HepG2 (cell line): ENCODE results near the gene PLK3. TPM values are rescaled to one million over a fixed set of nuclear protein-coding genes. Genes with fewer than 3 reads are reported as not detected.

Experiments used
- CREBL2 ChIP-seq: sonication (generic); formaldehyde crosslinking; IDR thresholded peaks from 2 replicates; pipeline ENCODE4 v1.8.1; 2023; ENCODE audit warnings: missing genetic modification reagents, mild to moderate bottlenecking, borderline replicate concordance
- HNF4G ChIP-seq, 2 experiments: sonication (generic) in 1 of 2; formaldehyde crosslinking in 1 of 2; IDR thresholded peaks; 2 replicates each; pipeline versions ENCODE4 v1.4.0 to v1.6.1; 2011 to 2020; ENCODE audit warnings: borderline replicate concordance in 2 of 2, low read depth in 2 of 2, mild to moderate bottlenecking in 2 of 2, low read length in 1 of 2, missing genetic modification reagents in 1 of 2, moderate library complexity in 1 of 2
- HOXA9 ChIP-seq: sonication (generic); formaldehyde crosslinking; IDR thresholded peaks from 2 replicates; pipeline ENCODE4 v1.8.1; 2022; ENCODE audit warnings: missing genetic modification reagents, mild to moderate bottlenecking, moderate library complexity, borderline replicate concordance
- KLF6 ChIP-seq: IDR thresholded peaks from 2 replicates; pipeline ENCODE4 v1.8.0; 2016; ENCODE audit warnings: missing biosample characterization, missing genetic modification reagents
- MAFG ChIP-seq: sonication (generic); formaldehyde crosslinking; IDR thresholded peaks from 2 replicates; pipeline ENCODE4 v1.5.1; 2020; ENCODE audit warnings: mild to moderate bottlenecking, missing genetic modification reagents
- MAZ ChIP-seq, 2 experiments: sonication (generic) in 1 of 2; formaldehyde crosslinking in 1 of 2; IDR thresholded peaks; 2 replicates each; pipeline versions ENCODE4 v1.5.0 to v1.6.1; 2012 to 2020; ENCODE audit warnings: low read depth in 2 of 2, mild to moderate bottlenecking in 2 of 2, borderline replicate concordance in 1 of 2, improper control_type of control experiment in 1 of 2, low read length in 1 of 2, missing genetic modification reagents in 1 of 2, moderate library complexity in 1 of 2
- RFX1 ChIP-seq: fragments of 450-650 bp; IDR thresholded peaks from 2 replicates; pipeline ENCODE4 v1.6.1; 2017
- RNF219 ChIP-seq: sonication (generic); formaldehyde crosslinking; IDR thresholded peaks from 2 replicates; pipeline ENCODE4 v1.5.0; 2020; ENCODE audit warnings: mild to moderate bottlenecking, missing genetic modification reagents
- ZFP41 ChIP-seq: sonication (generic); formaldehyde crosslinking; IDR thresholded peaks from 2 replicates; pipeline ENCODE4 v1.4.0; 2020; ENCODE audit warnings: mild to moderate bottlenecking, missing genetic modification reagents, borderline replicate concordance
- ZNF256 ChIP-seq: sonication (generic); formaldehyde crosslinking; conservative IDR thresholded peaks from 2 replicates; pipeline ENCODE4 v1.4.0; 2020; ENCODE audit warnings: missing genetic modification reagents
- ZNF619 ChIP-seq: sonication (generic); formaldehyde crosslinking; IDR thresholded peaks from 2 replicates; pipeline ENCODE4 v1.4.0; 2020; ENCODE audit warnings: mild to moderate bottlenecking, missing genetic modification reagents
- ZXDC ChIP-seq: sonication (generic); formaldehyde crosslinking; IDR thresholded peaks from 2 replicates; pipeline ENCODE4 v1.5.0; 2020; ENCODE audit warnings: mild to moderate bottlenecking, missing genetic modification reagents
- polyA plus RNA-seq, 8 experiments: library from polyadenylated mRNA; depleted of rRNA in 3 of 8; stranded (reverse) in 7 of 8; unstranded in 1 of 8; fragments of >200 nt; fragmentation: Illumina TruSeq in 4 of 8; extraction: Trizol in 4 of 8; gene quantifications; 2 replicates each; pipeline versions ENCODE4 v1.2.1 to v1.2.3, GENCODE V29; 2011 to 2016; ENCODE audit warnings: low read depth in 4 of 8, missing spikeins in 1 of 8, mixed read lengths in 1 of 8; ENCODE audit not compliant: insufficient read depth in 1 of 8
- total RNA-seq, 5 experiments: library from RNA; depleted of rRNA; stranded (reverse); fragments of >200 nt; fragmentation: Illumina TruSeq; extraction: Trizol; gene quantifications; 2 replicates each; pipeline ENCODE4 v1.2.3, GENCODE V29; 2016; ENCODE audit warnings: low read depth in 1 of 5
- TF ChIP-seq, protein P1 (sequence below): sonication (generic); formaldehyde crosslinking; IDR thresholded peaks from 2 replicates; pipeline ENCODE4 v1.5.1; 2020; ENCODE audit warnings: missing genetic modification reagents, mild to moderate bottlenecking, borderline replicate concordance
- TF ChIP-seq, protein P2 (sequence below): sonication (generic); formaldehyde crosslinking; IDR thresholded peaks from 2 replicates; pipeline ENCODE4 v1.5.1; 2020; ENCODE audit warnings: mild to moderate bottlenecking, missing genetic modification reagents

Gene PLK3
- total and polyA plus RNA-seq, 2 of the 13 experiments (the other 11 are each of a cell fraction or from before 2014, with no cell fraction given), result 9.8 to 16.9 TPM

- TF ChIP-seq ZNF619 (no peak), CREBL2 (CRISPR knock-in tag) (0 out of 2 replicates have a peak, but pooled peaks have one; percentile 74), MAZ (IDR thresholded peaks at IDR 0.05; ENCODE audit: borderline replicate concordance, low read depth, low read length) (no peak), MAZ (CRISPR knock-in tag; IDR thresholded peaks at IDR 0.05; ENCODE audit: low read depth) (peak; percentile 63), KLF6 (peak; percentile 79; the same call in 1 of the 2 replicates), MAFG (CRISPR knock-in tag) (no peak), RNF219 (CRISPR knock-in tag) (no peak), HOXA9 (CRISPR knock-in tag) (peak; percentile 49; the same call in 1 of the 2 replicates), RFX1 (no peak), ZNF256 (CRISPR knock-in tag) (no peak), ZXDC (no peak), ZFP41 (CRISPR knock-in tag) (no peak), HNF4G (IDR thresholded peaks at IDR 0.05; ENCODE audit: borderline replicate concordance, low read depth, low read length) (no peak), HNF4G (CRISPR knock-in tag; IDR thresholded peaks at IDR 0.05; ENCODE audit: borderline replicate concordance, low read depth) (no peak)
- TF ChIP-seq, protein P1, sequence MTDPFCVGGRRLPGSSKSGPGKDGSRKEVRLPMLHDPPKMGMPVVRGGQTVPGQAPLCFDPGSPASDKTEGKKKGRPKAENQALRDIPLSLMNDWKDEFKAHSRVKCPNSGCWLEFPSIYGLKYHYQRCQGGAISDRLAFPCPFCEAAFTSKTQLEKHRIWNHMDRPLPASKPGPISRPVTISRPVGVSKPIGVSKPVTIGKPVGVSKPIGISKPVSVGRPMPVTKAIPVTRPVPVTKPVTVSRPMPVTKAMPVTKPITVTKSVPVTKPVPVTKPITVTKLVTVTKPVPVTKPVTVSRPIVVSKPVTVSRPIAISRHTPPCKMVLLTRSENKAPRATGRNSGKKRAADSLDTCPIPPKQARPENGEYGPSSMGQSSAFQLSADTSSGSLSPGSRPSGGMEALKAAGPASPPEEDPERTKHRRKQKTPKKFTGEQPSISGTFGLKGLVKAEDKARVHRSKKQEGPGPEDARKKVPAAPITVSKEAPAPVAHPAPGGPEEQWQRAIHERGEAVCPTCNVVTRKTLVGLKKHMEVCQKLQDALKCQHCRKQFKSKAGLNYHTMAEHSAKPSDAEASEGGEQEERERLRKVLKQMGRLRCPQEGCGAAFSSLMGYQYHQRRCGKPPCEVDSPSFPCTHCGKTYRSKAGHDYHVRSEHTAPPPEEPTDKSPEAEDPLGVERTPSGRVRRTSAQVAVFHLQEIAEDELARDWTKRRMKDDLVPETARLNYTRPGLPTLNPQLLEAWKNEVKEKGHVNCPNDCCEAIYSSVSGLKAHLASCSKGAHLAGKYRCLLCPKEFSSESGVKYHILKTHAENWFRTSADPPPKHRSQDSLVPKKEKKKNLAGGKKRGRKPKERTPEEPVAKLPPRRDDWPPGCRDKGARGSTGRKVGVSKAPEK (CRISPR knock-in tag), result no peak
- TF ChIP-seq, protein P2, sequence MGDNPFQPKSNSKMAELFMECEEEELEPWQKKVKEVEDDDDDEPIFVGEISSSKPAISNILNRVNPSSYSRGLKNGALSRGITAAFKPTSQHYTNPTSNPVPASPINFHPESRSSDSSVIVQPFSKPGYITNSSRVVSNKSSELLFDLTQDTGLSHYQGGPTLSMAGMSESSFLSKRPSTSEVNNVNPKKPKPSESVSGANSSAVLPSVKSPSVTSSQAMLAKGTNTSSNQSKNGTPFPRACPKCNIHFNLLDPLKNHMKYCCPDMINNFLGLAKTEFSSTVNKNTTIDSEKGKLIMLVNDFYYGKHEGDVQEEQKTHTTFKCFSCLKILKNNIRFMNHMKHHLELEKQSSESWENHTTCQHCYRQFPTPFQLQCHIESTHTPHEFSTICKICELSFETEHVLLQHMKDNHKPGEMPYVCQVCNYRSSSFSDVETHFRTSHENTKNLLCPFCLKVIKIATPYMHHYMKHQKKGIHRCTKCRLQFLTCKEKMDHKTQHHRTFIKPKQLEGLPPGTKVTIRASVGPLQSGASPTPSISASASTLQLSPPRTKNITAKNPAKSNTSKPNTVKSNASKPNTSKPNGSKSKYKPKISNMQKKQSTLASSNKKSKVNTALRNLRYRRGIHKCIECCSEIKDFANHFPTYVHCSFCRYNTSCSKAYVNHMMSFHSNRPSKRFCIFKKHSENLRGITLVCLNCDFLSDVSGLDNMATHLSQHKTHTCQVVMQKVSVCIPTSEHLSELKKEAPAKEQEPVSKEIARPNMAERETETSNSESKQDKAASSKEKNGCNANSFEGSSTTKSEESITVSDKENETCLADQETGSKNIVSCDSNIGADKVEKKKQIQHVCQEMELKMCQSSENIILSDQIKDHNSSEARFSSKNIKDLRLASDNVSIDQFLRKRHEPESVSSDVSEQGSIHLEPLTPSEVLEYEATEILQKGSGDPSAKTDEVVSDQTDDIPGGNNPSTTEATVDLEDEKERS (CRISPR knock-in tag), result peak; percentile 32; the same call in 1 of the 2 replicates
Measured at GRCh38 chr1:44784094-44785028, 15.8 kb upstream of the PLK3 start (continued).
